ENCODE data around the gene CAMKK2.
"Not testable (repeated sequence)": the region's sequence is repeated elsewhere in the genome, so short reads cannot be mapped to it uniquely, and the experiment has no call there.

CAMKK2 gene

GRCh38 chr12:121279507-121279915 is 17.0 kb downstream of the CAMKK2 start:
- no peak for DNase-seq (ENCODE audit: low read depth in 2 of 2)

DNA sequence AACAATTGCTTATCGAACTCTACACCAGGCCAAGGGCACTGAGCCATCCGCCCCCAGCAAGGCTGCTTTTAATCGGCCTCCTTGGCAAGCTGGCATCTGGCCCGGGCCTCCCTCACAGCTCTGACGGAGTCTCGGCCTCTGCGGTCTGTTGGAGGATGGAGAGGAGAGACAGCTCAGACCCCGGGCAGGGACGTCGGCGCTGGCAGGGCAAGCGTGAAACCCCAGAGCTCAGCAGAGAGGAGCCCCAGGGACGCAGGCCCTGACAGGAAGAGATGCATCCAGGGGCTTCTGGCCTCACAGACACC is 17.5 kb downstream of the CAMKK2 start:
- DNase-seq (ENCODE audit: low read depth in 2 of 2), result no peak

DNA sequence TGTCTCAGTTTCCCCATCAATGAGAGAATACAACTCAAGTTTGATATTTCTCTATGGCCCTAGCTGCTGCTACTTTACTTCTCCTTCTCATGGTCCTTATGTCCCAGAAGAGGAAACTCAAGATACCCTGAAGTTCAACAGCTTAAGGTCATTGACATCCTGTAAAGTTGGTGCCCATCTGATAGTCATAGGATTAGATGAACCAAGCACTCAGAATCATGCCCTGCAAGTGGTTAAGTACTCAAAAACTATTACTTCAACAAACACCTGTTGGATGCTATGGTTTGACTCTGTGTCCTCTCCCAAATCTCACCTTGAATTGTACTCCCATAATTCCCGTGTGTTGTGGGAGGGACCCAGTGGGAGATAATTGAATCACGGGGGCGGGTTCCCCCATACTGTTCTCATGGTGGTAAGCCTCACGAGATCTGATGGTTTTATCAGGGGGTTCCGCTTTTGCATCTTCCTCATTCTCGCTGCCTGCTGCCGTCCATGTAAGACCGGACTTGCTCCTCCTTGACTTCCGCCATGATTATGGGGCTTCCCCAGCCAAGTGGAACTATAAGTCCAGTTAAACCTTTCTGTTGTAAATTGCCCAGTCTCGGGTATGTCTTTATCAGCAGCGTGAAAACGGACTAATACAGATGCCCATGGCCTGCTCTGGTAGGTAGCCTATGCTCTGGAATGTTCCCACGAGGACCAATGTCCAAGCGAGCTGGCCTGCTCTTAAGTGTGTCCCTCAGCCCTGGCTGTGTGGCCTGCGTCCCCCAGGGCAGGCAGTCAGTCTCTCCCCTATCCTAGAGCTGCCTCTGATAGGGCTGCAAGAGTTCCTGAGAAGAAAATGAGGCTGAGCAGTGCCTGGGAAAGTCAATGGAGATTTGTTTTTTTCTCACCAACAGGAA is 18.1 kb downstream of the CAMKK2 start:
- DNase-seq (ENCODE audit: low read depth in 2 of 2), result no peak

DNA sequence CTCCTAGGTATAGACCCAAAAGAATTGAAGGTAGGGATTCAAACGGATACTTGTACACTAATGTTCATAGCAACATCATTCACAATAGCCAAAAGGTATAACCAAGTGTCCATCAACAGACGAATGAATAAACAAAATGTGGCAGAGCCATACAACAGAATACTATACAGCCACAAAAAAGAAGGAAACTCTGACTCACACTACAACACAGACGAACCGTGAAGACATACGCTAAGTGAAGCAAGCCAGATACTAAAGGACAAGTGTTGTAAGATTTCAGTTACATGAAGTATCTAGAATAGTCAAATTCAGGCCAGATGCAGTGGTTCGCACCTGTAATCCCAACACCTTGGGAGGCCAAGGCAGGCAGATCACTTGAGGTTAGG is 19.1 kb downstream of the CAMKK2 start:
- no peak for DNase-seq (ENCODE audit: low read depth in 2 of 2)

GRCh38 chr12:121274036-121274763 is 22.3 kb downstream of the CAMKK2 start:
- DNase-seq (ENCODE audit: low read depth in 2 of 2), result no peak

- DNase-seq (ENCODE audit: low read depth in 2 of 2), result no peak
Observed at GRCh38 chr12:121273364-121273896, 23.1 kb downstream of the CAMKK2 start.

- no peak for DNase-seq (ENCODE audit: low read depth in 2 of 2)
Observed at GRCh38 chr12:121267822-121268221, 28.7 kb downstream of the CAMKK2 start.

DNA sequence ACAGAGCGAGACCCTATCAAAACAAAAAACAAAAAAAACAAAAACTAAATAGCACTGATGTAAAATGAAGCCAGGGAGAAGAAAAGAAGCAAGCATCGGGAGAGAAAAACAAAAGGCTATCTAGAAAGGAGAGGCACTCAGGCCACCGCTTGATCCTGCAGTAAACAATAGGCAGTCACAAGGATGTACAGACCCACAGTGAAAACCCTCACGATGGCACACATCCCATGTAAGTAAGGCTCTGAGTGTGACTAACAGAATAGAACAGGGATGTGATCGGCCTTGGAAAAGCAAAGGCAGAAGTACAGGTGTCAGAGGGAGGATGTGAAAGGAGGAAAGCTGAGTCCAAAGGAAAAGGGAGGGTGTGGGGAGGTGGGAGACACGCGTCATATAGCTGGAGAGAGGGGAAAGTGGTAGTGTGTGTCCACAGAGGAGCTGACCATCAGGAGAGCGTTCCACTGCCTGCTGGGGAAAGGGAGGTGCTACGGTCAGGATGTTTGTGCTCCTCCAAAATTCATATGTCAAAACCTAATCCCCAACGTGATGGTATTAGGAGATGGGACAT is 31.5 kb downstream of the CAMKK2 start:
- DNase-seq (ENCODE audit: low read depth in 2 of 2), result no peak

DNA sequence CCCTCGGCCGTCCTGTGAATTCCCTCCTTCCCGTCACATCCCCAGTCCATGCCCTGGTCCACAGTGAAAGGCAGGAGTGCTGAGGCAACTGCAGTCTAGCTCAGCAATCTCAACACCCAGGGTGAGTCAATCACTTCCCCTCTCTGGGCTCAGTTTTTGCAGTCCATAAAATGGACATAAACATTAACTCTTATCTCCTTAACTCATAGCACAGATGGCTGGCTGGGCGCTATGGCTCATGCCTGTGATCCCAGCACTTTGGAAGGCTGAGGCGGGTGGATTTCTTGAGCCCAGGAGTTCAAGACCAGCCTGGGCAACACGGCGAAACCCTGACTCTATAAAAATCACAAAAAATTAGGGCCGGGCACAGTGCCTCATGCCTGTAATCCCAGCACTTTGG is 32.4 kb downstream of the CAMKK2 start:
- DNase-seq (ENCODE audit: low read depth in 2 of 2), result no peak

DNA sequence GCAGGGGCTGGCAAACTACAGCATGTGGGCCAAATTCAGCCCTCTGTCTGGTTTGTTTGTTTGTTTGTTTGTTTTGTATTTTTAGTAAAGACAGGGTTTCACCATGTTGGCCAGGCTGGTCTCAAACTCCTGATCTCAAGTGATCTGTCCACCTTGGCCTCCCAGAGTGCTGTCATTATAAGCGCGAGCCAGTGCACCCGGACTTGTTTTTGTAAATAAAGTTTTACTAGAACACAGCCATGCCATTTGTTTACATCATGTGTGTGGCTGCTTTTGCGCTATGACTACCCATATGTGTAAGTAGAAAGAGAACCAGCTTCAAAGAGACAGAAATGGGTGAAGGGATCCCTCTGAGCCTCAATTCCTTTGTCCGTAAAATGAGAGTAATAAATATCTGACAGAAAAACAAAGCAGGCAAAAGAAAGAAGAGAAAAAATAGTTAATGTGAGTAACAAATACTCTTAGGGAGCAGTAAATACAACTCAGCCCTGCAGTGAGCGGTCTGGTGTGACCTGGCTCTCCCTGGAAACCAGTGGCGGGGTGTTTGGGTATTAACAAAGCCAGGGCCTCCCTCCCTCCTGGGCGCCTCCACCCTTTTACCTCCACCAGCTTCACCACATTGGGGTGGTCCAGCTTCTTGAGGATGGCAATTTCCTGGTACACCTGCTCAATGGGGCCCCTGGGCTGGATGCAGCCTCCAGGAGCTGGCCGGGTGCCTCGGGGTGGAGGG is 33.1 kb downstream of the CAMKK2 start:
- no peak for DNase-seq (ENCODE audit: low read depth in 2 of 2)

GRCh38 chr12:121261398-121261797 is 35.1 kb downstream of the CAMKK2 start:
- no peak for DNase-seq (ENCODE audit: low read depth in 2 of 2)

DNA sequence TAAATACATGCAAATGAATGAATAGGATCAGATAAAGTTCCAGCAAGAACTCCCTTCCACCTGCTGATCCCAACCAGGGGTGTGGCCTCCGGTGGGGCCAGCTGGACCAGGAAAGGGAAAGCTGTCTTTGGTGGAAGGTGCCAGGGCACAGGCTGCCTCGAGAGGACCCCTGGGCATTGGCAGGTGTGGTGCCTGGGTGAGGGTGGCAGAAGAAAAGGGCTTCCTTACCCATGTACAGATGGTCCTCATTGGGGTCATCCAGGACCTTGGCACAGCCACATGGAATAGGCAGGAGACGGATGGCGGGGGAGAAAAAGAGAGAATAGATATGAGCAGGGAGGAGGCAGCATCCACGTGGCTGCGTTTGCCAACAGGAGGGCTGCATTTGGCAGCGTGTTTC is 36.4 kb downstream of the CAMKK2 start:
- DNase-seq (ENCODE audit: low read depth in 2 of 2), result no peak

DNA sequence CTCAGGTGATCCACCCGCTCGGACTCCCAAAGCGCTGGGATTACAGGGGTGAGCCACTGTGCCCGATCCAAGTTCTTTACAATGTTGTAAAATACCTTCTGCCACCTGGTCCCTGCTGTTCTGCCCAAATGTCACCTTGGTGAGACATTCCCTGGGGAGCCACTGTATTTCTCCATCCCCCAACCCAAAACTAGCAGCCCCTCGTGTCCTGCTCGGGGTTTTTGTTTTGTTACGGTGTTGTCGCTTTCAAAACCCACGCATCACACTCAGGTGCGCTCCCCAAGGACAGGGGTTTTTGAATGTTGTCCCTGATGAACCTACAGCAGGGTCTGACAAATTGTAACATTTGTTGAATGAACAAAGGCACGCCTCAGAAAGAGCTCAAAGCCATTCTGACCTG is 37.4 kb downstream of the CAMKK2 start:
- no peak for DNase-seq (ENCODE audit: low read depth in 2 of 2)

- not testable (repeated sequence) for DNase-seq (ENCODE audit: low read depth in 2 of 2)
Observed at GRCh38 chr12:121257704-121258449, 38.6 kb downstream of the CAMKK2 start.

DNA sequence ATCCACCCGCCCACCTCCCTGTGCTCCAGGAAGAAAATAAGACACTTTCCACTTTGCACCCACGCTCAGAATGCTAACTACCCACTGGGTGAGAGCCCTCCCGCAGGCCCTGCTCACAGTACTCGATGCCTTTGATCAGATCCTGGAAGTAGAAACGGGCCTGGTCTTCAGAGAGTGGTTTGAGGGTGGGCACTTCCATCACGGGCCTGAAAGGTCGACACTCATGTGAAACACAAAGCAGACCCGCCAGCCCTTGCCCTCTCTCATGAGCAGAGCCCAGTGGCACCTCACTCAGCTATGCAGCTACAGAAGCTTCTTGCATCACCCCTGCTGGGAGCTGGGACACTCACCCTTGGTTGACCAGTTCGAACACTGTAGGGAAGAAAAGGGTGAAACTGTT is 41.1 kb downstream of the CAMKK2 start:
- no peak for DNase-seq (ENCODE audit: low read depth in 2 of 2)

DNA sequence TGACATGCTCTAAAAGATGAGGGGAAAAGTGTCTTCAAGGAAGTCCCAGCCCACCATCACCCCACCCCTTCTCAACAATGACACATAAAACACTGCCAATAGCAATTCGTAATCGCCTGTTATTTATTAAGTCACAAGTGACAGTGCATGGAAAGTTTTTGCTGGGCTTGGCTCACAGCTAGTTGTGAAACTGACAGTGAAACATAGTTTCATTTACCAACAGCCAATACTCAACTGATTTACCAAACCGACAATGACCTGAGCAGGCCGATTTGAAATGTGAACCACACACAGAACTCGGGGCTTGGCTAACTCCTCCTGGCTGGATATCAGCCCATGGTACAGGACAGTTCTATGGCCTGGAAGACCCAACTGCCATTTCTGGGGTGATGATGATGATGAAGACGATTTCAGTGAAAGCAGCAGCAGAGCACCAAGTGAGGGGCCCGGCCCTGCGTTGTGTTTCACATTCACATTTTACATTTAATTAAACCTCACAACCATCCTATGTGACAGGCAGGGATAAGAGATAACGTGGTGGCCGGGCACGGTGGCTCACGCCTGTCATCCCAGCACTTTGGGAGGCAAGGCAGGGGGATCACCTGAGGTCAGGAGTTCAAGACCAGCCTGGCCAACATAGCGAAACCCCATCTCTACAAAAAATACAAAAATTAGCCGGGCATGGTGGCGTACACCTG is 42.7 kb downstream of the CAMKK2 start:
- DNase-seq (ENCODE audit: low read depth in 2 of 2), result no peak

DNA sequence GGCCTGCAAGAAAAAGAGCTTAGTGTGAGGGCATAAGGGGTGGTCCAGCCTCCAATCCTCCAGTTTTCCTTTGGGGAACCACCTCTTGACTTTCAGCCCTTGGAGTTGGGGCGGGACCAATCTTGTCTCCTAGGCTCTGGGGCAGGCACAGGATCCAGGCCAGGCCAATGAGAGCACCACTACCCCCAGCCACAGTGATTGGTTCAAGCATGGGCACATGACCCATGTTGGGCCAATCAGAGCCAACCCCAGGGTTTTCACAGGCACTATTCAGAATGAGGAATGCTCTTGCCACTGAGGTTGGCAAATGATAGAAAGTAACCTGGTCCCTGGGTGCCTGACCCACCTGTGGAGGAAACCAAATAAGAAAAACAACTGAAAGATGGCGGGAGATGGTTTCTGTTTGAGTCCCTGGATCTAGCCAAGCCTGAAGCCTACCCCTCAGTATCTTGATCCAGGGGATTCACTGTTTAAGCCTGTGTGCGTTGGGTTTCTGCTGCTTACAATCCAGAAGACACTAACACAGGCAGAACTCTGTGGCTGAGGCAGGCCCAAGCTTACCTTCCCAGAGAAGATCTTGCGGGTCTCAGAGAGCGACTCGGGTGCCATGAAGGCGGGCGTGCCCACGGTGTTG is 43.7 kb downstream of the CAMKK2 start:
- no peak for DNase-seq (ENCODE audit: low read depth in 2 of 2)

DNA sequence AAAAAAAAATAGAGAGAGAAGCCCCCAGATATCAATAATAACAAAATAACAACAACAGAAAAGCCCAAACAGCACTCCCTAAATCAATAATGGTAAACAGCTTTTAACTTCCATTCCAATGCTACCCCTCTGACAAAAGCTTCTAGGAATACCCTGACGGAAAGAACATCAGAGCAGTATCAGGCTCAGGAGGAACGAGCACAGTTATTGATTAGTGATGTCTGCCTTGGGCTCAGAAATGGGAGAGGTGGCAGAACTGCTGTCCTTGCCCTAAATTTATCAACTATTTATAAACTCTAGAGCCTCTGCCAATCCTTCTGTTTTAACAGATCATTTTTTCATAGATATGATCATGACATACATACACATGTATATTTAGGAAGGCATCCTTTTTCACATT is 44.7 kb downstream of the CAMKK2 start:
- no peak for DNase-seq (ENCODE audit: low read depth in 2 of 2)

DNA sequence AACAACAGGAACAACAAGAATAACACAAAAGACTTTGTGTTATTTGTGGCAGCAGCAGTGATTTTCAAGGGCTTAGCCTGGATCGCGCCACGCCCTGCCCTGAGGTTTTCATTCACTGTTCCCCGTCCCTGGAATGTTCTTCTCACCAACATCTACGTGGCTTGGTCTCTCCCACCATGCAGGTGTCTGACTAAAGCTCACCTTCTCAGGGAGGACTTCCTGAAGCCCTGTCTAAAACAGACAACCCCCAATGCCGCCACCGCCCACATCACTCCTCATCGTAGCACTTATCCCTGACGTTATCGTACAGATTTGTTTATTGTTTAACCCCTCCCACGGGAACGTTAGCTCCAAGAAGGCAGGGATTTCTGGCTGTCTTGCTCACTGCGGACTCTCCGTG is 46.1 kb downstream of the CAMKK2 start:
- DNase-seq (ENCODE audit: low read depth in 2 of 2), result no peak

DNA sequence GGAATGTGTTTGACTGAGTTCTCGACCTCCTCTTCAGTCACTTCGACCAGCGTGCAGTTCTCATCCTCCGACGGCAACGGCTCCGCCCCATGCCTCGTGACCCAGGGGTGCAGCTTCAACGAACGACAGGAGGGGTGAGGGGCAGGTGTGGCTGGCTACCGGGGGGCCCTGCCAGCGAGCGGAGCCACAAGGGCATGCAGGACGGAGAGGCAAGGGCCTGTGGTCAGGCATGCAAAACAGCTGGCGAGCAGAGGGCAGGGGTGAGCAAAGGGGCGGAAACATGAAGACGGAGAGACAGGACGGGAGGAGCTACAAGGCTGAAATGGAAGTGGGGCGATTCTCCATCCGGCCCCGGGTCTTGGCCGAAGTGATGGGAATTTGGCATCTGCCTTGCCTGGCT is 47.9 kb downstream of the CAMKK2 start:
- DNase-seq (ENCODE audit: low read depth in 2 of 2), result no peak
